Activated naive CD8-positive, alpha-beta T cell treated with anti-CD3 and anti-CD28 coated beads, Interleukin-2, amount 10 ng/mL, durations not matched to agents 7 days and 5 days (primary cell): ENCODE measurements around the gene GH1. TPM values are rescaled to one million over a fixed set of nuclear protein-coding genes. Genes with fewer than 3 reads are reported as not detected.
"Not testable (repeated sequence)": the region's sequence is repeated elsewhere in the genome, so short reads cannot be mapped to it uniquely, and the experiment has no call there.

Source experiments
- ATAC-seq: fragments of 150-1000 bp; cut with Tn5 transposase; one replicate; pipeline ENCODE4 v1.10.0; 2021; ENCODE audit warnings: low read depth, moderate library complexity
- POLR2A ChIA-PET: fragments of 350-600 bp; sonication (Branson Sonifier 250); formaldehyde crosslinking; loops from one replicate; lab custom pipeline; 2021; ENCODE audit warnings: antibody characterized with exemption; lab: Charles Lee
- DNase-seq: peaks from one replicate; pipeline ENCODE4 v3.0.0; 2021
- H3K27ac Mint-ChIP-seq: one replicate; pipeline ENCODE4 v1.8.0; 2022; ENCODE audit warnings: mild to moderate bottlenecking, mixed read lengths
- H3K27me3 Mint-ChIP-seq: one replicate; pipeline ENCODE4 v1.8.0; 2022; ENCODE audit warnings: mild to moderate bottlenecking, moderate library complexity, mixed read lengths
- H3K36me3 Mint-ChIP-seq: one replicate; pipeline ENCODE4 v1.8.0; 2021; ENCODE audit warnings: mild to moderate bottlenecking, mixed read lengths
- H3K4me1 Mint-ChIP-seq: one replicate; pipeline ENCODE4 v1.8.0; 2021; ENCODE audit warnings: mixed read lengths
- H3K4me3 Mint-ChIP-seq: one replicate; pipeline ENCODE4 v1.8.0; 2022; ENCODE audit warnings: mild to moderate bottlenecking, moderate library complexity, mixed read lengths
- H3K9me3 Mint-ChIP-seq: one replicate; pipeline ENCODE4 v1.8.0; 2021; ENCODE audit warnings: mixed read lengths
- total RNA-seq, 2 experiments: library from RNA; stranded (reverse); gene quantifications; one replicate each; pipeline ENCODE4 v1.2.3, GENCODE V29; 2021

GH1 gene
- total RNA-seq, 2 experiments from 2014 or later, result not detected

DNA sequence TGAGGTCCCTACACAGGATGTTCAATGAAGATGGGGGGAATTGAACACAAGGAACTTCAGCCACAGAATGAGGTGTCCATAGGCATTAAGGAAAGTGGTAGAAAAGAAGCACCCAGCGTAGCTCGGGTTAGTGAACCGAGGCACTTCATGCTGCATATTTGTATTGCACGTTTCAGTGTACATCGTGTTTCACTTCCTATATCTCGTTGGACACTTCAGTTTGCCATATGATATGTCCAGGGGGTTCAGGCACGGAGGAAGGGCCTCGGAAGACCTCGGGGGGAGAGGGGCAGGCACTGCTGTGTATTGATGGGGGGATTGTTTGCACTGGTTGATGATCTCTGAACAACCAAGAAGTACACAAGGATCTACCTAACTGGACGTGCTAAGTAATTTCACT, 2.9 kb downstream of the GH1 start:
- H3K4me1 Mint-ChIP-seq, DNase-seq, H3K27ac Mint-ChIP-seq, H3K36me3 Mint-ChIP-seq, H3K9me3 Mint-ChIP-seq, H3K4me3 Mint-ChIP-seq, POLR2A ChIA-PET, ATAC-seq: not testable (repeated sequence)
- H3K27me3 Mint-ChIP-seq, result peaks cover 13% of the 10 kb centered on the region

DNA sequence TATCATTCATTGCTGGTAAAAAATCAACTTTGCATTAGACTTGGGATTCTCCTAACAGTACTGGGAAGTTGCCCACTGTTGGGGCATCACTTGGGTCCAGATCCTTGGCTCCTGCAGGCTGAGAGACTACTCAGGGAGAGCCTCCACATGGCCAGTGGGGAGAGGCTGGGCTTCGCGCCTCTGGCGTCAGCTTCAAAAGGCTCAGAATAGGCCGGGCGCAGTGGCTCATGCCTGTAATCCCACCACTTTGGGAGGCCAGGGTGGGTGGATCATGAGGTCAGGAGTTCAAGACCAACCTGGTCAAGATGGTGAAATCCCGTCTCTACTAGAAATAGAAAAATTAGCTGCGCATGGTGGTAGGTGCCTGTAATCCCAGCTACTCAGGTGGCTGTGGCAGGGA, 4.2 kb downstream of the GH1 start:
- ATAC-seq (no peak), DNase-seq (no peak)
- H3K36me3 Mint-ChIP-seq, result no peaks in the 10 kb centered on the region
- POLR2A ChIA-PET, result no interaction called here
- H3K9me3 Mint-ChIP-seq, result no peaks in the 10 kb centered on the region
- no peak overlapping the region for H3K4me3 Mint-ChIP-seq
- H3K4me1 Mint-ChIP-seq, result peaks cover 5% of the 10 kb centered on the region
- H3K27ac Mint-ChIP-seq, result no peak overlapping the region
- peaks cover 11% of the 10 kb centered on the region for H3K27me3 Mint-ChIP-seq

DNA sequence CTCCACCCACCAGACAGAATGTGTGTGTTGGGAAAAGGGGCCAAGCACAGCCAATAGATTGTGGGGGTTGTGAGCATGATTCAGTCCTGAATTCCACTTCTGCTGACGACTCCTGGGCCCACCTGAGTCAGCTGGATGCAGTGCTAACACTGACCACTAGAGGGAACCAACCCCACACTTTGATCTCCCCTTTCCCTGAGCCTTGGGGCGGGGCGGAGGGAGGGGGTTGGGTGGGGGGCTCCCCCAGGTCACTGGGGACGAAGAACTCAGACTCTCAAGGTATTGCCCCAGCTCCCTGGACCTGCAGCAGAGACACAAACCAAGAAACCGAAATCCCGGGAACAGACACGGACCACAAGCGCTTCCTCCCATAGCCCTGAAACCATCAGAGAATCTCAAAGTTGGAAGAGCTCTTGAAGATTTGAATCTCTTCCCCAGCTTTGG, 7.0 kb downstream of the GH1 start:
- Mint-ChIP-seq H3K9me3 (no peaks in the 10 kb centered on the region), H3K27ac (no peak overlapping the region), H3K4me3 (no peak overlapping the region), H3K27me3 (peaks cover 7% of the 10 kb centered on the region), H3K4me1 (no peaks in the 10 kb centered on the region), H3K36me3 (no peaks in the 10 kb centered on the region)
- DNase-seq (peak; percentile 59), ATAC-seq (peak; percentile 59)
- POLR2A ChIA-PET, result interaction anchor here (0.6 to 1.6 kb wide), 2 partner anchors 106 to 222 kb away, joined by 3 to 4 read pairs; no protein-coding TSS in a partner anchor

DNA sequence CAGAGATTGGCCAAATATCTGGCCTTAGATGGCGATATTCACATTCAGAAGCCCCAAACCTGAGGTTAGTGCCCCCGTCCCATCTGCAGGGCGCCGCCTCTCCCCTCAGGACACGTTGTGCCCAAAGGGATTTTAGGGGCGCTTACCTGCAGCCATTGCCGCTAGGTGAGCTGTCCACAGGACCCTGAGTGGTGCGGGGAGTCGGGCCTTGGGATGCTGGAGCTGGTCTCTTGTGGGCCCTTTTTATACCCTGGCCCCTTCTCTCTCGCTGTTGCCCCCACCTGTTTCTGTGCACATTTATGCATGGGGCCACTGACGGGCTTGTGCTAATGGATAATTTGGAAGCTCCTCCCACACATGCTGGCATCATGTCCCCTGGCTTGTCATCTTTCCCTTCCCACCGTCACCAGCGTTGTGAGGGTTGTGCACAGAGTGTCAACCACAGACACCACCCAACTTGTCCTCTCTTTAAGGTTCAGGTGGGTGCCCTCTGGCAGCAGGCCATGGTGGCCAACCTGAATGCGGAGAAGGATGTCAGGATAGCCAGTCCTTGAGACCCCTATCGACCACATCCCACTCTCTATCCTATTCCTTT, 7.5 kb downstream of the GH1 start, which contains the start of gene CSHL1:
TSS of gene CSHL1 (minus strand) at position 218 of the 595 bp plus-strand sequence. CDS start at position 156, 62 bp downstream.
- Mint-ChIP-seq H3K4me3 (no peak within 1 kb of the TSS), H3K4me1 (no peaks in the 10 kb centered on the region), H3K27me3 (peaks cover 7% of the 10 kb centered on the region), H3K36me3 (no peaks in the 10 kb centered on the region), H3K9me3 (no peaks in the 10 kb centered on the region), H3K27ac (no peak within 1 kb of the TSS)
- ATAC-seq, result no peak
- POLR2A ChIA-PET, result no interaction called here
- no peak for DNase-seq

DNA sequence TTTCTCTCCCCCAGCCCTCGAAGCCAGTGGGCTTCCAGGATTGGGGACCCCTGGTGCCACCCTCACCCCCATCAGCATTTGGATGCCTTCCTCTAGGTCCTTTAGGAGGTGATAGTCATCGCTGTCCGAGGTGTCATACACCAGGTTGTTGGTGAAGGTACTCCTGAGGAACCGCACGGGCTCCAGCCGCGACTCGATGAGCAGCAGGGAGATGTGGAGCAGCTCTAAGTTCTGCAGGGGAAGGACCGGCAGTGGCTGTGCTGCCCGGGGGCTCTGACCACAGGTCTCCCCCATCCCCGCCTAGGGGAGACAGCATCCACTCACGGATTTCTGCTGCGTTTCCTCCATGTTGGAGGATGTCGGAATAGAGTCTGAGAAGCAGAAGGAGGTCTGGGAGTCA, 8.5 kb downstream of the GH1 start:
- DNase-seq (no peak), ATAC-seq (no peak)
- Mint-ChIP-seq H3K4me1 (no peaks in the 10 kb centered on the region), H3K4me3 (no peak overlapping the region), H3K9me3 (no peaks in the 10 kb centered on the region), H3K27ac (no peak overlapping the region), H3K27me3 (peaks cover 10% of the 10 kb centered on the region), H3K36me3 (no peaks in the 10 kb centered on the region)
- POLR2A ChIA-PET, result no interaction called here

DNA sequence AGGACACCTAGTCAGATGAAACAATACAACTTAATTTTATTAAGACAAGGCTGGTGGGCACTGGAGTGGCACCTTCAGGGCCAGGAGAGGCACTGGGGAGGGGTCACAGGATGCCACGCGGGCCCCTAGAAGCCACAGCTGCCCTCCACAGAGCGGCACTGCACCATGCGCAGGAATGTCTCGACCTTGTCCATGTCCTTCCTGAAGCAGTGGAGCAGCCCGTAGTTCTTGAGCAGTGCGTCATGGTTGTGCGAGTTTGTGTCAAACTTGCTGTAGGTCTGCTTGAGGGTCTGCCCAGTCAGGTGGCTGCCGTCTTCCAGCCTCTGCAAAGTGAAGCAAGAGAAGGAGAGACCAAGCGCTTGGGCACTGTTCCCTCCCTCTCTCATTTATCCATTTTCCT, 9.1 kb downstream of the GH1 start:
- H3K36me3 Mint-ChIP-seq, H3K4me1 Mint-ChIP-seq: not testable (repeated sequence)
- H3K27me3 Mint-ChIP-seq, result peaks cover 10% of the 10 kb centered on the region

DNA sequence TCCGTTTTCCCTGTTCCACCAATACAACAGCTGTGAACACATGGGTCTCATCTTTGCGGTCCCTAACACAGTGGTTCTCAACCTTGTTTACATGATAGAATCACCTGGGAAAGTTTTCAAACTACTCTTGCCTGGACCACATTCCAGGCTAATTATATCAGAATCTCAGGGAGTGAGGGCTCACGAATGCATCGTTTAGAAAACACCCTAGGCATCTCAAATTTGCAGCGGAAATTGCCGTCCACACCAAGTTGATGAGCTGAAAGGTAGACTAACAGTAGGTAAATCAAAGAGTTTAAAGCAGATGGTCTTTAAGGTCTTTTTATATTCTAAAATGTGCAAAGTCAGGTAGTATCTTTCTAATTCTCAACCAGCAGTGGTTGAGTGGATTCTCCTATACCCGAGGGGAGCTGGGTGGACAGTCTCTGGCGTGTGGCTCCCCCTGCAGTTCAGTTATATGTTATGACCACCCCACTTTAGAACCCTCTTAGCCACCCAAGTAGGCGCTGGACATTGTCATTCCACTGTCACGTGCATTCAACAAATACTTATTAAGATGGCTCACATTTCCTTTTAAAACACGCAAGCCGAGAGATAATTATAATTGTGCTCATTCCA, 11.4 kb downstream of the GH1 start:
- H3K4me1 Mint-ChIP-seq, result not testable (repeated sequence)
- peak; percentile 57 for ATAC-seq

More for the DNA sequence above, 9.1 kb downstream of the GH1 start:
- H3K9me3 Mint-ChIP-seq, DNase-seq, H3K4me3 Mint-ChIP-seq, H3K27ac Mint-ChIP-seq, ATAC-seq, POLR2A ChIA-PET: not testable (repeated sequence)

DNA sequence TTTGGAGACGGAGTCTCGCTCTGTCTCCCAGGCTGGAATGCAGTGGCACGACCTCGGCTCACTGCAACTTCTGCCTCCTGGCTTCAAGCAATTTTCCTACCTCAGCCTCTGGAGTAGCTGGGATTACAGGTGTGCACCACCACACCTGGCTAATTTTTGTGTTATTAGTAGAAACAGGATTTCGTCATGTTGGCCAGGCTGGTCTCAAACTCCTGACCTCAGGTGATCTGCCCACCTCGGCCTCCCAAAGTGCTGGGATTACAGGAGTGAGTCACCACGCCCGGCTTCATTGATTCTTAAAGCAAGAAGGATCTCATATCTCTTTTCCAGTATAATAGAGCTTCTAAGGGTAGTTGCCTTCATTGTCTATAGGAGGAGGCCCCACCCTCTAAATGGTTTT, 13.8 kb downstream of the GH1 start:
- H3K27ac Mint-ChIP-seq, H3K36me3 Mint-ChIP-seq, H3K4me1 Mint-ChIP-seq, H3K9me3 Mint-ChIP-seq, H3K4me3 Mint-ChIP-seq, DNase-seq, ATAC-seq: not testable (repeated sequence)
- POLR2A ChIA-PET, result interaction anchor here (0.7 kb wide), 1 partner anchor 25 kb away, joined by 5 read pairs; no protein-coding TSS in a partner anchor
- H3K27me3 Mint-ChIP-seq, result peaks cover 15% of the 10 kb centered on the region

More for the DNA sequence above, 11.4 kb downstream of the GH1 start:
- H3K27me3 Mint-ChIP-seq, H3K4me3 Mint-ChIP-seq, H3K36me3 Mint-ChIP-seq, DNase-seq, H3K9me3 Mint-ChIP-seq, H3K27ac Mint-ChIP-seq, POLR2A ChIA-PET: not testable (repeated sequence)

DNA sequence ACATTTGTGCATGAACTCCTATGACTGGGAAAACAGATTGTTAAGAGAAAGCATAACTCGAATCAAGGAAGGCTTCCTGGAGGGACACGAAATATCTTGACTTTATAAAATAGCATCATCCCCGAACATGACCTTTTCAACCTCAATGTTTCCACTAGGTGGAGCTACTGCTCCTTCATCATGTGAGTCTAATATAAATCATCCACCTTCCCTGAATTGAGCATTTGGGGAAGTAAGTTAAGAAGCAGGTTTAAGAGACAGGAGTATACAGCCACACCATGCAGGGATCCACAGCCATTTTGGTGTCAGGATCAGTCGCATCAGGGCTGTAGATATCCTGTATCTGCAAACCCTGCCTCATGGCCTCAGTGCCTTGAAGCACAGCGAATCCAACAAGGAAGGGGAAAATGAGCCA, 14.8 kb downstream of the GH1 start:
- DNase-seq, POLR2A ChIA-PET, H3K36me3 Mint-ChIP-seq, H3K9me3 Mint-ChIP-seq, H3K4me1 Mint-ChIP-seq, H3K4me3 Mint-ChIP-seq, H3K27ac Mint-ChIP-seq: not testable (repeated sequence)
- H3K27me3 Mint-ChIP-seq, result peaks cover 15% of the 10 kb centered on the region
- ATAC-seq, result peak; percentile 55

DNA sequence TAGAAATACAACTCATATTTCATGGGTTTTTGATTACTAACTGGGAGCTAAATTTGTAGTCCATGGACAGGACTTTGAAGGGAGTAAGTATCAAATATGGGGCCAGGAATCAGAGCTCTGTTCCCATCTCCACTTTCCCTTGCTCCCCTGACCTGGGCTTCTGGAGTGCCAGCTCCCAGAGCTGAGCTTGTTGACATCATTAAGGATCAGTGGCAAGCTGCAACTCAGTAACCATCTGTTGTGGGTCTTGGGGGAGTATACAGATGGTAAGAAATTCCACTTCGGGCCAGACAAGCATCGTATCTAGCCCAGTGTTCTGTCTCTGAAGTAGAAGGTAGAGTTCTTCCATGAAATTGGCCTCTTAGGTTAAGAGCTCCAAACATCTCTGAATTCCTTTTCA, 16.7 kb downstream of the GH1 start:
- peaks cover 15% of the 10 kb centered on the region for H3K27me3 Mint-ChIP-seq
- POLR2A ChIA-PET, result interaction anchor here (0.8 kb wide), 1 partner anchor 92 kb away, joined by 3 read pairs; no protein-coding TSS in a partner anchor

DNA sequence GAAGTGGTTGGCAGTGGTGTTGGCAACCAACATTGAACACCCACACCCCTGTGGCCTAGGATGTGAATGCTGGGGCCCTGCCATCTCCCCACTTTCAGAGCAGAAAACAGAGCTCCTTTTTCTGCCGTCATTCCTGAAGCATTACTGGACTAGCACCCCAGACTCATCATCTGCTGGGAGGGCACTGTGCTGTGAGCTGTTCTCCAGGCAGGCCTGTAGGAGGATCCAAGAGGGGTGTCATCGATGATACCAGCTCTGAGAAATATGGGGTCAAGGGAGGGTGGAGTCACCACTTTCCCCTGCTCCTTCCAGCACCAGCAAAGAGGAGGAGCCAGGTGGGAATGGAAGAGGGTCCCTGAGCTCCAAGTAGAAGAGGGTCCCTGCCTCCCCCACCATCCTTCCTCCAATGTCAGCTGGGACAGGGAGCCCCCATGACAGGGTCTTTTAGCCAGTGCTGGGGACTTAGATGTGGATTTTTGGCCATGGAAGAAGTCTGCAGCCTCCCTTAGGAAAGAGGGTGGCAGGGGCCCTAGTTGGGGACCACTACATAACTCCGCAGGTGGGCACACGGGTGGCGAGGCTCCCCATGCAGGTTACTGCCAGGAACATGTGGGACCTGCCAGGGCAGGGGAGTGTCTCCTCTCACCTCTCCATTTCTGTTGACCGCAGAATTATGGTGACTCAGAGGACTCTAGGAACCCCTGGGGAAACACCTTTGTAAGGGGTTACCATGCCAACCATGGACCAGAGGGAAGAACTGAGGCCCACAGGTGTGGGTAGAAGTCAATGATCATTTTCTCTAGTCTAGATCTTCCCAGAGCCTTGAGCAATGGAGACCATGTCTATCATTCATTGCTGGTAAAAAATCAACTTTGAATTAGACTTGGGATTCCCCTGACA, 19.5 kb downstream of the GH1 start:
- H3K36me3 Mint-ChIP-seq, H3K4me3 Mint-ChIP-seq, H3K27ac Mint-ChIP-seq, H3K9me3 Mint-ChIP-seq, H3K4me1 Mint-ChIP-seq, POLR2A ChIA-PET, ATAC-seq, DNase-seq: not testable (repeated sequence)
- H3K27me3 Mint-ChIP-seq, result peaks cover 17% of the 10 kb centered on the region

More for the DNA sequence above, 16.7 kb downstream of the GH1 start:
- not testable (repeated sequence) for H3K9me3 Mint-ChIP-seq, H3K4me3 Mint-ChIP-seq, ATAC-seq, H3K27ac Mint-ChIP-seq, H3K36me3 Mint-ChIP-seq, H3K4me1 Mint-ChIP-seq, DNase-seq

DNA sequence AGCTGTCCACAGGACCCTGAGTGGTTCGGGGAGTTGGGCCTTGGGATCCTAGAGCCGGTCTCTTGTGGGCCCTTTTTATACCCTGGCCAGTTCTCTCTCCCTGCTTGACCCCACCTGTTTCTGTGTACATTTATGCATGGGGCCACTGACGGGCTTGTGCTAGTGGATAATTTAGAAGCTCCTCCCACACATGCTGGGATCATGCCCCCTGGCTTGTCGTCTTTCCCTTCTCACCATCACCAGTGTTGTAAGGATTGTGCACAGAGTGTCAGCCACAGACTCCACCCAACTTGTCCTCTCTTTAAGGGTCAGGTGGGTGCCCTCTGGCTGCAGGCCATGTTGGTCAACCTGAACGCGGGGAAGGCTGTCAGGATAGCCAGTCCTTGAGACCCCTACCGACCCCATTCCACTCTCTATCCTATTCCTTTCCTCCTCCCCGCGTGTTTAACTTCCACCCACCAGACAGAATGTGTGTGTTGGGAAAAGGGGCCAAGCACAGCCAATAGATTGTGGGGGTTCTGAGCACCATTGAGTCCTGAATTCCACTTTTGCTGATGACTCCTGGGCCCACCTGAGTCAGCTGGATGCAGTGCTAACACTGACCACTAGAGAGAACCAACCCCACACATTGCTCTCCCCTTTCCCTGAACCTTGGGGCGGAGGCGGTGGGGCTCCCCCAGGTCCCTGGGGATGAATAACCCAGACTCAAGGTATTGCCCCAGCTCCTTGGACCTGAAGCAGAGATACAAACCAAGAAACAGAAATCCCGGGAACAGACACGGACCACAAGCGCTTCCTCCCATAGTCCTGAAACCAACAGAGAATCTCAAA, 21.9 kb downstream of the GH1 start, which contains the start of gene CSH1:
TSS of gene CSH1 (minus strand) at position 51 of the 831 bp plus-strand sequence. CDS start 63 bp downstream, outside the sequence.
- H3K27me3 Mint-ChIP-seq, result peaks cover 29% of the 10 kb centered on the region
- H3K9me3 Mint-ChIP-seq, H3K4me3 Mint-ChIP-seq, H3K36me3 Mint-ChIP-seq, H3K27ac Mint-ChIP-seq, H3K4me1 Mint-ChIP-seq, ATAC-seq, DNase-seq, POLR2A ChIA-PET: not testable (repeated sequence)
